ENCODE results near the gene ZBTB6. TPM values are rescaled to one million over a fixed set of nuclear protein-coding genes. Genes with fewer than 3 reads are reported as not detected.

ZBTB6 gene, protein sequence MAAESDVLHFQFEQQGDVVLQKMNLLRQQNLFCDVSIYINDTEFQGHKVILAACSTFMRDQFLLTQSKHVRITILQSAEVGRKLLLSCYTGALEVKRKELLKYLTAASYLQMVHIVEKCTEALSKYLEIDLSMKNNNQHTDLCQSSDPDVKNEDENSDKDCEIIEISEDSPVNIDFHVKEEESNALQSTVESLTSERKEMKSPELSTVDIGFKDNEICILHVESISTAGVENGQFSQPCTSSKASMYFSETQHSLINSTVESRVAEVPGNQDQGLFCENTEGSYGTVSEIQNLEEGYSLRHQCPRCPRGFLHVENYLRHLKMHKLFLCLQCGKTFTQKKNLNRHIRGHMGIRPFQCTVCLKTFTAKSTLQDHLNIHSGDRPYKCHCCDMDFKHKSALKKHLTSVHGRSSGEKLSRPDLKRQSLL
- 5.7 and 6.5 TPM in 2 replicates for total RNA-seq

DNA sequence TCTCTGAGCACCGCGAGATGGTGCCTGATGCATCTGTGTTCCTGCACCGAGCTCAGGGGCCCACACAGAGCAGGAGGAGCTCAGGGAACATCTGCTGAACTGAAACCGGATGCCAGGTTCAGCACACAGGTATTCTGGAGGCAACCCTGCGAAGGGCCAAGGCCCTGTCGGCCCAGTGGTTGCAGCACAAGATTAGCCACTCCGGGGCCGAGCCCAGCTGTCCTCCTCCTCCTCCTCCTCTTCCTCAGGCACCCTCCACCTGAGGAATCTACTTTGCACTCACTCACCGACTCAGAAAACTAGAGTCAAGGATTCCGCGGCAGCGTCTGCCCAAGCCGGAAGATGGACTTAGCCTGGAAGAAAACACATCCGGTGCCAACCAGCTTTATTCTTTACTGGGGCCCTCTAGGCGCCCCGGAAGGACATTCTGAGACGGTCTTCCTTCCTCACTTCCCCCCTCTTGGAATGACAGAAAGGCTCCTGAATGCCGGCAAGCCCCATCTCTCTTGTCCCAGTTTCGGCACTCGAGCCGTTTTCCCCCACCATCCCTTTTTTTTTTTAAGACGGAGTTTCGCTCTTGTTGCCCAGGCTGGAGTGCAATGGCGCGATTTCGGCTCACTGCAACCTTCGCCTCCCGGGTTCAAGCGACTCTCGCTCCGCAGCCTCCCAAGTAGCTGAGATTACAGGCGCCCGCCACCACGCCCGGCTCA is at the start of gene ZBTB6:
Gene ZBTB6 (minus strand): TSS at position 360 of the 710 bp plus-strand sequence. CDS start 1,251 bp downstream, outside the sequence.

DNA sequence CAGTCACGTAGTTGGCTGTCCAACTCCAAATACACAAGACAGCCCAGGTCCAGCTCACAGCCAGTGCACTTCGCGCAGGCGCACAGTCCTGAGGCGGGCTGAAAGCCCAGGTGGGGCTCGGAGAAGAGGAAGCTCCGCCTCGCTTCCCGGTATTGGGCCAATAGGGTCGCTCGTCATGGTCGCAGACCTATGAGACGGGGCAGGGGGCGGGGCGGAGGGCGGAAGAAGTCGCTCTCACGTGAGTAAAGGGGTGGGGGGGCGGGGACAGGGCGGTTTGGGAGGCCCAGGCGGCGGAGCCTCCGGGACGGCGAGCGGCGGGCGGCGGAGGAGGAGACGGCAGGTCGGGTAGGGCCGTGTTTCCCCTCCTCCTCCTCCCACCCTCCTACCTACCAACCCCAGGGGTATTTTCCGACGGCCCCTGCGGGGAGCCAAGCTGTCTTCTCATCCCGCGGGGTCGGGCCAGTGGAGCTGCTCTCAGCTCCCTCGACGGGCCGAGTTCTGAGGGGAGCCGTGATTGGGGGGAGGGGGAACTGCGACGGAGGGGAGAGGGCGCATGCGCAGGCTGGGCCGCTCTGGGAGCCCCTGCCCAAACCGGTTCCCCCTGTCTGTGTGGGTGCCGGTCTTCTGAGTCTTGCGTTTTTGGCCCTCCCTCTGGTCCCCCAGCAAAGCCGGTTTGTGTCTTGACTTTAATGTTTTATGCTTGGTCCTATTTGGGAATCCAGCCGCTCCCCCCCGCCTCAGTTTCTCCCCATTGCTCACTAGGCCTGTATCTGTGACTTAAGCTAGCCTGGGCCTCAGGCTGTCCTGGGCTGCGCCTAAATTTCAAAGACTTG is 27.8 kb upstream of the ZBTB6 start, which contains the start of gene RABGAP1:
Gene RABGAP1 (plus strand): TSS at position 272 of the 833 bp plus-strand sequence. CDS start 16,040 bp downstream, outside the sequence.

DNA sequence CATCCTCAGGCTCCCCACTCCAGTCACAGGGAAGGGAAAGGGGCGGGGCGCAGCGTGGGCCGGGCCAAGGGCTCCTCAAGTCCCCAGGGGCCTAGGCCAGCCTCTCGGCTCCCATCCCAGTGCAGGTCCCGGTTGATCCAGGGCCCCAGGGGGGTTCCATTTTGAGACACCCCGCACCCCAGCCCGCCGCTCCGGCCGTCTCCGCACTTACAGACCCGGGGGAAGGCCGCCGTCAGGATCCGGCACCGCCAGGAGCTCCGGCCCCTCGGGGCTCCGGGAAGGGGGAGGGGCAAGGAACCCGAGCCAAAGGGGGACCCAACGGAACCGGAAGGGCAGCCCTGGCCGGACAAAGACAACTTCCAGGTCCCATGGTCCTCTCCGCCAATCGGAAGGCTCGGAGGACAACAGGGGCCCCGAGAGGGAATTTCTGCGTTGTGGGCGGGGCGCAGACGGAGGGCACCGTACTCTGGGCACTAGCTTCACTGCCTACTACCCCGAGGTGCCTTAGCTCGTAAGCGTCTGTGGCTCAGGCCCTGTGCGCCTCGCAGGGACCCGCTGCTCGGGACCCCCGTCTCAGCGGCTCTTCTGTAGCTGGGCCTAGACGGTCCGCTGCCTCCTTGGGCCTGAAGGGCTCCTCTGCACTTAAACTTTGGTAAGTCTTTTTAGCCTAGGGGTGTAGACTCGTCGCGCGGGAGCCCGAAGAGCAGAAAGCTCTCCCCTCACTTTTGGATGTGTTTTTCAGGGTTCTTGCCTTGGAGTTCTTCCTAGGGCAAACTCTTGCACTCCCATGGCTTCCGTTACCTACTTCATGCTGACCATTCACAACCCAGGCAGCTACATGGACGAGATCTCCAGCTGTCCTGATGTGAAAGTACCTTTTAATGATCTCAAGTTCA is 18.4 kb upstream of the ZBTB6 start, which contains the start of gene ZBTB26:
Gene ZBTB26 (minus strand): TSS at position 287 of the 896 bp plus-strand sequence. CDS start 11,578 bp downstream, outside the sequence.

DNA sequence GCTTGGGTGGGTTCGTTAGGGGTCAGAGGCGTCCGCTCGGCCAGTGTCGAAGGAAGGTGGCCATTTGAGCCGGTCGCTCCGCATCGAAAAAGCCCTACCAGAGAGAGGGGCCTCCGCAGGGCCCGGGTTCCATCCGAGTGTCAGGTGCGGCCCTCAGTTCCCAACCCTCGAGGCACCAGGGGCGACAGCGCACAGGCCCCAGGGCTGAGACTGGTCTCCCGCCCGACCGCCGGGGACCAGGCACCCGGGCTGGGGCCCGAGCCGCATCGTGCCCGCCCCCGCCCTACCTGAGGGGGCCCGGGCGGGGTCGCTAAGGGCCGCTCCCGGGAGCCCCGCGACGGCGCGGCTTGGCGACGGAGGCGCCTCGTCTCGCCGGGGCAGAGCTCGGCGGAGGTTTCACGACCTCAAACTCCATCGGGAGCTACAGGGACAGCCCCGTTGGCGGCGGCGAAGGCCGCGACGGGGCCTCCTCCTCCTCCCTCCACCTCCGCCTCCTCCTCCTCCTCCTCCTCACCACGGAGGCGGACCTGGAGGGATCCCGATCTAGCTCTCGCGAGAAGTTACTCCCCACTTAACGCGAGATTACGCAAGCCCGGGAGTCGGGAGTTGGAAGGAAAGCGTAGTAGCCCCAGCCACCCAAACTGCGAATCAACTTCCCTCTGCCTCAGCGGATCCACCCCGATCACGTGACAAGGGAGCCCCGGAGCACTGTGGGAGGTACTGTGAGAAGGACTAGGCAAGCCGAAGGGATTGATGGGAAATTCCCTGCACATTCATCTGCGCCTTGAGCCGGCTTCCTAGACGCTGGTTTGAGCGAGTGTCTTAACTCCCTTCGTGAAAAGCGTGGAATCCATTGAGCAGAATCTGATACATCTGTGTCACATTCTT is 8.1 kb downstream of the ZBTB6 start, which contains the start of gene RC3H2:
Gene RC3H2 (minus strand): TSS at position 537 of the 888 bp plus-strand sequence. CDS start 7,850 bp downstream, outside the sequence.

Other genes with a start within 250 kb of the ZBTB6 start
- gene OR1L3, start 238.2 kb downstream of the ZBTB6 start, total RNA-seq, result not detected in 2 replicates
- not detected in 2 replicates for gene OR1L4, start 189.3 kb downstream of the ZBTB6 start, total RNA-seq
- gene OR1L6, start 171.0 kb downstream of the ZBTB6 start, total RNA-seq, result not detected in 2 replicates
- not detected in 2 replicates for gene OR5C1, start 124.4 kb downstream of the ZBTB6 start, total RNA-seq
- not detected in 2 replicates for gene OR1K1, start 113.2 kb downstream of the ZBTB6 start, total RNA-seq
- 13.9 and 14.1 TPM in 2 replicates for gene PDCL, start 84.7 kb downstream of the ZBTB6 start, total RNA-seq
- 26.6 and 29.6 TPM in 2 replicates for gene RC3H2, start 8.0 kb downstream of the ZBTB6 start, total RNA-seq
- gene ZBTB26, start 18.2 kb upstream of the ZBTB6 start, total RNA-seq, result 0.47 and 1.2 TPM in 2 replicates
- 8.7 and 10.3 TPM in 2 replicates for gene RABGAP1, start 27.7 kb upstream of the ZBTB6 start, total RNA-seq
- gene GPR21, start 120.3 kb upstream of the ZBTB6 start, total RNA-seq, result 0.08 and 0.47 TPM in 2 replicates

Data from hair follicular keratinocyte (primary cell).